AG04450 (cell line): ENCODE measurements around the gene PRPS1. TPM values are rescaled to one million over a fixed set of nuclear protein-coding genes. Genes with fewer than 3 reads are reported as not detected.

Experiments used
- CTCF ChIA-PET: fragments of 300-600, 350-600 bp; formaldehyde crosslinking; extraction: SDS; loops from one replicate; lab custom pipeline; 2022; ENCODE audit warnings: antibody characterized with exemption, inconsistent platforms; lab: Charles Lee
- POLR2A ChIA-PET: fragments of 350-600 bp; formaldehyde crosslinking; extraction: SDS; loops from one replicate; lab custom pipeline; 2021; ENCODE audit warnings: antibody characterized with exemption, inconsistent platforms; lab: Yijun Ruan, JAX
- DNase-seq: peaks from one replicate; pipeline ENCODE4 v3.0.0-alpha.2; 2011; ENCODE audit warnings: low read depth, low spot score
- H3K27ac ChIP-seq: one replicate; pipeline ENCODE4 v1.5.1; 2012; ENCODE audit warnings: low read depth, low read length, control low read depth
- H3K27me3 ChIP-seq: one replicate; pipeline ENCODE4 v1.6.0; 2012; ENCODE audit warnings: low read length; ENCODE audit not compliant: control insufficient read depth, insufficient read depth
- H3K4me3 ChIP-seq: 2 replicates; pipeline ENCODE4 v1.5.1; 2011; ENCODE audit warnings: mild to moderate bottlenecking, low read depth, low read length, control low read depth
- H3K9me3 ChIP-seq: 2 replicates; pipeline ENCODE4 v1.5.1; 2012; ENCODE audit warnings: low read length; ENCODE audit not compliant: control insufficient read depth, insufficient read depth
- CTCF ChIP-seq: IDR thresholded peaks from 2 replicates; pipeline ENCODE4 v1.5.1; 2011; ENCODE audit warnings: low read depth, low read length, control low read depth, inconsistent platforms
- polyA plus RNA-seq: library from polyadenylated mRNA; depleted of rRNA; stranded (reverse); fragments of >200 nt; gene quantifications from 2 replicates; pipeline ENCODE4 v1.2.3, GENCODE V29; 2011

Gene PRPS1
- polyA plus RNA-seq, 1 experiment = 67.9 TPM

GRCh38 chrX:107596651-107597050 is 31.7 kb upstream of the PRPS1 start:
- POLR2A ChIA-PET = no interaction called here
- CTCF ChIA-PET = interaction anchor here (1.2 kb wide), 1 partner anchor 63 kb away, joined by 3 read pairs; no protein-coding TSS in a partner anchor

GRCh38 chrX:107597264-107597663 is 31.0 kb upstream of the PRPS1 start:
- Histone ChIP-seq H3K9me3 (no peaks in the 10 kb centered on the region; the same call in 1 of the 2 replicates), H3K27ac (no peak overlapping the region), H3K4me3 (no peak overlapping the region), H3K27me3 (no peaks in the 10 kb centered on the region)
- POLR2A ChIA-PET = no interaction called here
- no peak for TF ChIP-seq CTCF
- CTCF ChIA-PET = interaction anchor here (1.2 kb wide), 1 partner anchor 62 kb away, joined by 3 read pairs; no protein-coding TSS in a partner anchor
- no peak for DNase-seq

More at GRCh38 chrX:107596651-107597050, 31.7 kb upstream of the PRPS1 start:
- no peak overlapping the region for H3K27ac ChIP-seq
- TF ChIP-seq CTCF = no peak
- no peak for DNase-seq
- H3K4me3 ChIP-seq = no peak overlapping the region
- no peaks in the 10 kb centered on the region; the same call in 1 of the 2 replicates for H3K9me3 ChIP-seq
- H3K27me3 ChIP-seq = no peaks in the 10 kb centered on the region

GRCh38 chrX:107597791-107598190 is 30.5 kb upstream of the PRPS1 start:
- no peaks in the 10 kb centered on the region; the same call in 1 of the 2 replicates for H3K9me3 ChIP-seq
- no peaks in the 10 kb centered on the region for H3K27me3 ChIP-seq
- no peak overlapping the region for H3K4me3 ChIP-seq
- ChIA-PET POLR2A (no interaction called here), CTCF (interaction anchor here (1.2 kb wide), 1 partner anchor 61 kb away, joined by 3 read pairs; no protein-coding TSS in a partner anchor)
- TF ChIP-seq CTCF = no peak
- no peak overlapping the region for H3K27ac ChIP-seq
- no peak for DNase-seq

GRCh38 chrX:107599450-107599861 is 28.9 kb upstream of the PRPS1 start:
- H3K27ac ChIP-seq = no peak overlapping the region
- no peaks in the 10 kb centered on the region; the same call in 1 of the 2 replicates for H3K9me3 ChIP-seq
- ChIA-PET POLR2A (no interaction called here), CTCF (no interaction called here)
- H3K27me3 ChIP-seq = no peaks in the 10 kb centered on the region
- no peak for DNase-seq
- H3K4me3 ChIP-seq = no peak overlapping the region
- no peak for TF ChIP-seq CTCF

GRCh38 chrX:107600366-107600765 is 27.9 kb upstream of the PRPS1 start:
- no peak for DNase-seq
- TF ChIP-seq CTCF = no peak
- Histone ChIP-seq H3K27ac (no peak overlapping the region), H3K9me3 (no peaks in the 10 kb centered on the region; the same call in 1 of the 2 replicates), H3K27me3 (no peaks in the 10 kb centered on the region), H3K4me3 (no peak overlapping the region)
- POLR2A ChIA-PET = no interaction called here
- CTCF ChIA-PET = no interaction called here
